CD14-positive monocyte (primary cell): ENCODE results near the gene PLA2G4B. TPM values are rescaled to one million over a fixed set of nuclear protein-coding genes. Genes with fewer than 3 reads are reported as not detected.

Experiments used
- DNase-seq, 3 donors: peaks; one replicate each; pipeline ENCODE4 v3.0.0-alpha.2; 2011 to 2022
- H2AFZ ChIP-seq: 2 replicates; pipeline ENCODE4 v1.6.0; 2012; ENCODE audit warnings: mild to moderate bottlenecking, low read depth, low read length, inconsistent platforms; ENCODE audit not compliant: insufficient read depth, poor library complexity, severe bottlenecking
- H3K27ac ChIP-seq, 2 donors: 1 replicate in 1 of 2; 2 replicates in 1 of 2; pipeline ENCODE4 v1.5.1; 2012 to 2013; ENCODE audit warnings: low read length in 2 of 2, control low read depth in 1 of 2, inconsistent platforms in 1 of 2, low read depth in 1 of 2, mild to moderate bottlenecking in 1 of 2
- H3K27me3 ChIP-seq, 2 donors: one replicate each; pipeline versions ENCODE4 v1.6.0 to v1.6.1; 2011 to 2013; ENCODE audit warnings: low read length in 2 of 2; ENCODE audit not compliant: control insufficient read depth in 2 of 2, insufficient read depth in 2 of 2
- H3K36me3 ChIP-seq, 2 donors: replicated peaks in 1 of 2; 1 replicate in 1 of 2; 2 replicates in 1 of 2; pipeline versions ENCODE4 v1.5.1 to v1.6.1; 2012 to 2013; ENCODE audit warnings: low read length in 2 of 2, control low read depth in 1 of 2, inconsistent platforms in 1 of 2, mild to moderate bottlenecking in 1 of 2; ENCODE audit not compliant: insufficient read depth in 2 of 2, control insufficient read depth in 1 of 2
- H3K4me1 ChIP-seq, 2 donors: 1 replicate in 1 of 2; 2 replicates in 1 of 2; pipeline versions ENCODE4 v1.5.1 to v1.6.1; 2012 to 2013; ENCODE audit warnings: low read length in 2 of 2, control low read depth in 1 of 2, inconsistent platforms in 1 of 2, mild to moderate bottlenecking in 1 of 2, moderate library complexity in 1 of 2; ENCODE audit not compliant: insufficient read depth in 2 of 2, control insufficient read depth in 1 of 2
- H3K4me2 ChIP-seq: replicated peaks from 2 replicates; pipeline ENCODE3; 2012; ENCODE audit warnings: low read length, moderate library complexity, mild to moderate bottlenecking; ENCODE audit not compliant: poor library complexity, severe bottlenecking; ENCODE audit errors: extremely low read depth
- H3K4me3 ChIP-seq, 3 experiments: fragments of 200-600 bp in 1 of 3; sonication (generic) in 1 of 3; replicated peaks in 1 of 3; 1 replicate in 2 of 3; 2 replicates in 1 of 3; pipeline ENCODE4 v1.5.1; 2011 to 2013; ENCODE audit warnings: low read length in 3 of 3, mild to moderate bottlenecking in 3 of 3, control low read depth in 2 of 3, low read depth in 2 of 3, inconsistent platforms in 1 of 3, moderate library complexity in 1 of 3
- H3K79me2 ChIP-seq: 2 replicates; pipeline ENCODE4 v1.6.0; 2012; ENCODE audit warnings: mild to moderate bottlenecking, control low read depth, inconsistent platforms, low read length, moderate library complexity; ENCODE audit not compliant: insufficient read depth
- H3K9ac ChIP-seq: 2 replicates; pipeline ENCODE4 v1.6.0; 2017; ENCODE audit warnings: low read length, mild to moderate bottlenecking; ENCODE audit not compliant: insufficient read depth, poor library complexity, severe bottlenecking
- H3K9me3 ChIP-seq, 2 donors: replicated peaks in 1 of 2; 1 replicate in 1 of 2; 2 replicates in 1 of 2; pipeline versions ENCODE4 v1.5.1 to v1.6.1; 2012 to 2013; ENCODE audit warnings: low read length in 2 of 2, control low read depth in 1 of 2; ENCODE audit not compliant: control insufficient read depth in 1 of 2, insufficient read depth in 1 of 2
- H4K20me1 ChIP-seq: 2 replicates; pipeline ENCODE4 v1.6.0; 2012; ENCODE audit warnings: mild to moderate bottlenecking, low read length, control low read depth, moderate library complexity; ENCODE audit not compliant: insufficient read depth
- H3K27ac Mint-ChIP-seq, 7 donors: one replicate each; pipeline ENCODE4 v1.8.0; 2020; ENCODE audit warnings: mild to moderate bottlenecking in 7 of 7, mixed read lengths in 7 of 7, moderate library complexity in 6 of 7, inconsistent platforms in 2 of 7
- H3K27me3 Mint-ChIP-seq, 3 donors: one replicate each; pipeline ENCODE4 v1.8.0; 2021 to 2022; ENCODE audit warnings: low read depth in 3 of 3, mild to moderate bottlenecking in 3 of 3, mixed read lengths in 3 of 3, moderate library complexity in 3 of 3, inconsistent platforms in 1 of 3
- H3K36me3 Mint-ChIP-seq, 2 donors: one replicate each; pipeline ENCODE4 v1.8.0; 2020; ENCODE audit warnings: mixed read lengths in 2 of 2, inconsistent platforms in 1 of 2, mild to moderate bottlenecking in 1 of 2
- H3K4me1 Mint-ChIP-seq: one replicate; pipeline ENCODE4 v1.8.0; 2020; ENCODE audit warnings: mild to moderate bottlenecking, mixed read lengths
- H3K4me3 Mint-ChIP-seq, 2 donors: one replicate each; pipeline ENCODE4 v1.8.0; 2020; ENCODE audit warnings: mild to moderate bottlenecking in 2 of 2, mixed read lengths in 2 of 2, moderate library complexity in 1 of 2
- H3K9me3 Mint-ChIP-seq, 7 donors: one replicate each; pipeline ENCODE4 v1.8.0; 2020 to 2022; ENCODE audit warnings: mixed read lengths in 7 of 7, mild to moderate bottlenecking in 6 of 7, moderate library complexity in 6 of 7, inconsistent platforms in 2 of 7
- CTCF ChIP-seq: fragments of 200-600 bp; IDR thresholded peaks from one replicate; pipeline ENCODE4 v1.8.0; 2022; ENCODE audit warnings: antibody characterized with exemption, mild to moderate bottlenecking
- WGBS: methylation state at CpG from one replicate; pipeline ENCODE4 v1.1.5; 2013; ENCODE audit warnings: missing lambda C conversion rate; ENCODE audit not compliant: insufficient coverage; 5-methylcytosine and 5-hydroxymethylcytosine counted together
- intact Hi-C, 2 donors: fragments of 100-400 bp; cut with micrococcal nuclease; formaldehyde crosslinking; loops; one replicate each; pipeline versions ENCODE4 v1.15.0 to v1.15.1; 2023
- polyA plus RNA-seq, 3 donors: library from polyadenylated mRNA; depleted of rRNA in 1 of 3; unstranded in 2 of 3; stranded (reverse) in 1 of 3; fragments of 300-500 nt in 2 of 3; fragments of >200 nt in 1 of 3; fragmentation: Illumina TruSeq in 2 of 3; gene quantifications; 1 replicate in 2 of 3; 2 replicates in 1 of 3; pipeline ENCODE4 v1.2.3, GENCODE V29; 2012 to 2021

PLA2G4B gene
- polyA plus RNA-seq, 3 donors, result 0.31 to 32.1 (median 1.6) TPM

GRCh38 chr15:41891946-41892345, 53.3 kb downstream of the PLA2G4B start:
- Histone ChIP-seq H3K4me3 (no peak overlapping the region), H3K27me3 (no peaks in the 10 kb centered on the region), H3K36me3 (peaks cover 0 to 2% of the 10 kb centered on the region in 2 donors), H3K9ac (no peak overlapping the region), H3K9me3 (no peaks in the 10 kb centered on the region), H3K27ac (no peak overlapping the region), H3K79me2 (no peaks in the 10 kb centered on the region), H3K4me2 (no peak overlapping the region), H4K20me1 (no peaks in the 10 kb centered on the region), H2AFZ (no peak overlapping the region), H3K4me1 (peaks cover 27 to 31% of the 10 kb centered on the region in 2 donors)
- 96% methylated on average over 3 of the region's 3 CpGs for WGBS
- intact Hi-C loops, result no loop called here
- H3K9me3 Mint-ChIP-seq, result peaks cover 0 to 3% (median 0%) of the 10 kb centered on the region in 7 donors
- peaks cover 2 to 5% of the 10 kb centered on the region in 2 donors for H3K36me3 Mint-ChIP-seq
- H3K4me3 Mint-ChIP-seq, result no peak overlapping the region
- H3K4me1 Mint-ChIP-seq, result peaks cover 35% of the 10 kb centered on the region
- DNase-seq, result no peak
- H3K27ac Mint-ChIP-seq, result no peak overlapping the region
- H3K27me3 Mint-ChIP-seq, result peaks cover 0 to 4% (median 2%) of the 10 kb centered on the region in 3 donors
- no peak for TF ChIP-seq CTCF

GRCh38 chr15:41892621-41893421, 54.2 kb downstream of the PLA2G4B start:
- H3K27ac ChIP-seq, result no peak overlapping the region
- peak overlapping the region in 2 of 7 donors; percentile 41 to 42 for H3K27ac Mint-ChIP-seq
- no peaks in the 10 kb centered on the region for H3K79me2 ChIP-seq
- H3K4me1 Mint-ChIP-seq, result peaks cover 35% of the 10 kb centered on the region
- H3K27me3 ChIP-seq, result no peaks in the 10 kb centered on the region
- H3K4me3 ChIP-seq, result no peak overlapping the region
- no peaks in the 10 kb centered on the region for H4K20me1 ChIP-seq
- no peak overlapping the region for H3K4me3 Mint-ChIP-seq
- no peak for DNase-seq
- H3K9me3 ChIP-seq, result no peaks in the 10 kb centered on the region
- H3K36me3 Mint-ChIP-seq, result peaks cover 10 to 14% of the 10 kb centered on the region in 2 donors
- H3K36me3 ChIP-seq, result peaks cover 4 to 11% of the 10 kb centered on the region in 2 donors
- peaks cover 27 to 31% of the 10 kb centered on the region in 2 donors for H3K4me1 ChIP-seq
- TF ChIP-seq CTCF, result no peak
- H3K27me3 Mint-ChIP-seq, result peaks cover 0 to 3% (median 2%) of the 10 kb centered on the region in 3 donors
- H2AFZ ChIP-seq, result no peak overlapping the region
- H3K9me3 Mint-ChIP-seq, result peaks cover 0 to 3% (median 0%) of the 10 kb centered on the region in 7 donors
- WGBS, result 71% methylated on average over 19 of the region's 22 CpGs
- H3K4me2 ChIP-seq, result no peak overlapping the region
- intact Hi-C loops, result no loop called here
- no peak overlapping the region for H3K9ac ChIP-seq
